IMR-90 (cell line): ENCODE data around the gene MAP3K19. TPM values are rescaled to one million over a fixed set of nuclear protein-coding genes. Genes with fewer than 3 reads are reported as not detected.

Experiments used
- ATAC-seq: fragments of 200-7000 bp; cut with Tn5 transposase; 2 replicates; pipeline ENCODE4 v1.9.1; 2020; ENCODE audit warnings: low read depth, mild to moderate bottlenecking, moderate library complexity
- BruUV-seq: library from RNA; stranded (reverse); fragments of 400-500 nt; replicated peaks from 2 replicates; lab custom pipeline; 2021; lab: Mats Ljungman, UMichigan
- CTCF ChIA-PET: fragments of 300-600 bp; formaldehyde crosslinking; extraction: SDS; loops from one replicate; lab custom pipeline; 2021; ENCODE audit warnings: antibody characterized with exemption; lab: Yijun Ruan, JAX
- POLR2A ChIA-PET: fragments of 300-600 bp; sonication (Branson Sonifier 250); formaldehyde crosslinking; loops from one replicate; lab custom pipeline; 2022; ENCODE audit warnings: antibody characterized with exemption; ENCODE audit not compliant: unreplicated experiment; lab: Charles Lee
- DNase-seq: peaks from one replicate; pipeline ENCODE4 v3.0.0; 2013
- H2AFZ ChIP-seq: replicated peaks from 2 replicates; pipeline ENCODE3; 2013; ENCODE audit warnings: low read length, mild to moderate bottlenecking; ENCODE audit not compliant: poor library complexity
- H2AK5ac ChIP-seq: 2 replicates; pipeline ENCODE4 v1.6.1; 2013; ENCODE audit warnings: low read depth, low read length, inconsistent platforms
- H2AK9ac ChIP-seq: replicated peaks from 2 replicates; pipeline ENCODE3; 2013; ENCODE audit warnings: mild to moderate bottlenecking, low read depth, low read length, moderate library complexity; ENCODE audit not compliant: poor library complexity
- H2BK120ac ChIP-seq: 2 replicates; pipeline ENCODE4 v1.6.1; 2013; ENCODE audit warnings: low read depth, low read length, inconsistent platforms
- H2BK15ac ChIP-seq: 3 replicates; pipeline ENCODE4 v1.6.1; 2013; ENCODE audit warnings: low read depth, low read length, inconsistent platforms
- H2BK20ac ChIP-seq: 2 replicates; pipeline ENCODE4 v1.6.1; 2013; ENCODE audit warnings: low read depth, mild to moderate bottlenecking, inconsistent platforms, low read length, moderate library complexity
- H2BK5ac ChIP-seq: 2 replicates; pipeline ENCODE4 v1.6.1; 2013; ENCODE audit warnings: mild to moderate bottlenecking, low read depth, low read length, inconsistent platforms; ENCODE audit not compliant: poor library complexity, severe bottlenecking
- H3K14ac ChIP-seq: replicated peaks from 2 replicates; pipeline ENCODE4 v1.6.1; 2013; ENCODE audit warnings: low read depth, low read length, inconsistent platforms
- H3K18ac ChIP-seq: 2 replicates; pipeline ENCODE4 v1.6.1; 2013; ENCODE audit warnings: low read depth, low read length, control low read depth
- H3K23ac ChIP-seq: 2 replicates; pipeline ENCODE4 v1.6.1; 2013; ENCODE audit warnings: low read depth, low read length, inconsistent platforms
- H3K27ac ChIP-seq: 2 replicates; pipeline ENCODE4 v1.5.1; 2013; ENCODE audit warnings: mild to moderate bottlenecking, control low read depth, low read length; ENCODE audit not compliant: insufficient read depth
- H3K27me3 ChIP-seq: 2 replicates; pipeline ENCODE4 v1.6.1; 2013; ENCODE audit warnings: low read length; ENCODE audit not compliant: control insufficient read depth, insufficient read depth
- H3K36me3 ChIP-seq: 2 replicates; pipeline ENCODE4 v1.6.1; 2013; ENCODE audit warnings: low read length, mixed read lengths; ENCODE audit not compliant: control insufficient read depth, insufficient read depth
- H3K4ac ChIP-seq: 2 replicates; pipeline ENCODE4 v1.6.1; 2013; ENCODE audit warnings: low read depth, low read length, inconsistent platforms
- H3K4me1 ChIP-seq: 2 replicates; pipeline ENCODE4 v1.6.1; 2013; ENCODE audit warnings: low read length, mixed read lengths; ENCODE audit not compliant: control insufficient read depth, insufficient read depth
- H3K4me2 ChIP-seq: 2 replicates; pipeline ENCODE4 v1.6.1; 2013; ENCODE audit warnings: low read depth, mild to moderate bottlenecking, control low read depth, low read length, moderate library complexity
- H3K4me3 ChIP-seq: 2 replicates; pipeline ENCODE4 v1.5.1; 2013; ENCODE audit warnings: low read depth, mild to moderate bottlenecking, control low read depth, low read length, moderate library complexity; ENCODE audit not compliant: insufficient read depth
- H3K56ac ChIP-seq: 2 replicates; pipeline ENCODE4 v1.6.1; 2013; ENCODE audit warnings: low read length, inconsistent platforms; ENCODE audit not compliant: insufficient read depth; ENCODE audit errors: extremely low read depth
- H3K79me1 ChIP-seq, 2 experiments: 2 replicates each; pipeline ENCODE4 v1.6.1; 2013; ENCODE audit warnings: low read length in 2 of 2, inconsistent platforms in 1 of 2, low read depth in 1 of 2
- H3K9ac ChIP-seq: 2 replicates; pipeline ENCODE4 v1.6.1; 2013; ENCODE audit warnings: low read depth, low read length, control low read depth
- H3K9me1 ChIP-seq: 2 replicates; pipeline ENCODE4 v1.6.1; 2013; ENCODE audit warnings: low read length, inconsistent platforms; ENCODE audit not compliant: insufficient read depth
- H3K9me3 ChIP-seq: 2 replicates; pipeline ENCODE4 v1.6.1; 2013; ENCODE audit warnings: low read length; ENCODE audit not compliant: control insufficient read depth, insufficient read depth
- H4K20me1 ChIP-seq: 2 replicates; pipeline ENCODE4 v1.6.1; 2013; ENCODE audit warnings: low read length, inconsistent platforms; ENCODE audit not compliant: insufficient read depth
- H4K5ac ChIP-seq: 2 replicates; pipeline ENCODE4 v1.6.1; 2013; ENCODE audit warnings: mild to moderate bottlenecking, low read depth, low read length, control low read depth
- H4K8ac ChIP-seq, 2 experiments: 2 replicates each; pipeline ENCODE4 v1.6.1; 2013; ENCODE audit warnings: low read depth in 2 of 2, low read length in 2 of 2, control low read depth in 1 of 2, inconsistent platforms in 1 of 2
- H4K91ac ChIP-seq: 2 replicates; pipeline ENCODE4 v1.6.1; 2013; ENCODE audit warnings: low read depth, low read length, inconsistent platforms; ENCODE audit not compliant: insufficient read depth
- CHD1 ChIP-seq: IDR thresholded peaks from 2 replicates; pipeline ENCODE4 v1.6.1; 2012; ENCODE audit warnings: low read depth, low read length, improper control_type of control experiment
- MAZ ChIP-seq: IDR thresholded peaks from 2 replicates; pipeline ENCODE4 v1.6.1; 2012; ENCODE audit warnings: low read depth, mild to moderate bottlenecking, low read length, improper control_type of control experiment, moderate library complexity, borderline replicate concordance
- MXI1 ChIP-seq: IDR thresholded peaks from 2 replicates; pipeline ENCODE4 v1.6.1; 2012; ENCODE audit warnings: low read depth, mild to moderate bottlenecking, low read length, moderate library complexity, borderline replicate concordance
- NFE2L2 ChIP-seq: fragments of 150-350 bp; IDR thresholded peaks from 2 replicates; pipeline ENCODE4 v1.6.1; 2016; ENCODE audit warnings: low read depth, mild to moderate bottlenecking, low read length
- POLR2A ChIP-seq: IDR thresholded peaks from 2 replicates; pipeline ENCODE4 v1.6.1; 2012; ENCODE audit warnings: mild to moderate bottlenecking, low read depth, low read length
- RCOR1 ChIP-seq: IDR thresholded peaks from 2 replicates; pipeline ENCODE4 v1.6.1; 2012; ENCODE audit warnings: mild to moderate bottlenecking, low read length, improper control_type of control experiment; ENCODE audit not compliant: insufficient replicate concordance
- RFX5 ChIP-seq: IDR thresholded peaks from 2 replicates; pipeline ENCODE4 v1.8.0; 2012; ENCODE audit warnings: low read depth, mild to moderate bottlenecking, low read length, moderate library complexity
- WGBS, 2 experiments: methylation state at CpG; one replicate each; pipeline versions ENCODE4 v1.1.5 to v1.1.7; 2013; ENCODE audit warnings: missing lambda C conversion rate in 2 of 2; ENCODE audit not compliant: insufficient read length in 1 of 2; ENCODE audit errors: extremely low coverage in 2 of 2; 5-methylcytosine and 5-hydroxymethylcytosine counted together
- dilution Hi-C: fragments of 300-500 bp; cut with HindIII; formaldehyde crosslinking; loops from one replicate; pipeline ENCODE4 v1.14.3; 2018; ENCODE audit warnings: low sequenced_read_pairs; ENCODE audit not compliant: unreplicated experiment
- in situ Hi-C: fragments of 300-500 bp; cut with MboI; formaldehyde crosslinking; loops from 3 replicates; pipeline ENCODE4 v1.14.3; 2019; ENCODE audit warnings: low sequenced_read_pairs, inconsistent platforms, mixed read lengths
- intact Hi-C: fragments of 100-400 bp; cut with micrococcal nuclease; formaldehyde crosslinking; loops from 2 replicates; pipeline ENCODE4 v1.10.0; 2022
- polyA plus RNA-seq, 3 experiments: library from polyadenylated mRNA; depleted of rRNA; stranded (reverse); fragments of >200 nt; gene quantifications; 2 replicates each; pipeline ENCODE4 v1.2.3, GENCODE V29; 2012; ENCODE audit warnings: low replicate concordance in 1 of 3
- total RNA-seq: library from RNA; depleted of rRNA; stranded (reverse); fragments of >200 nt; gene quantifications from 2 replicates; pipeline ENCODE4 v1.2.3, GENCODE V29; 2012
- TF ChIP-seq, protein P1 (sequence below): fragments of 150-350 bp; IDR thresholded peaks from 2 replicates; pipeline ENCODE4 v1.6.1; 2017; ENCODE audit warnings: mild to moderate bottlenecking, antibody characterized with exemption, low read length, low read depth

Gene MAP3K19
- total and polyA plus RNA-seq, 2 of the 4 experiments (the other 2 are of a cell fraction): not detected

DNA sequence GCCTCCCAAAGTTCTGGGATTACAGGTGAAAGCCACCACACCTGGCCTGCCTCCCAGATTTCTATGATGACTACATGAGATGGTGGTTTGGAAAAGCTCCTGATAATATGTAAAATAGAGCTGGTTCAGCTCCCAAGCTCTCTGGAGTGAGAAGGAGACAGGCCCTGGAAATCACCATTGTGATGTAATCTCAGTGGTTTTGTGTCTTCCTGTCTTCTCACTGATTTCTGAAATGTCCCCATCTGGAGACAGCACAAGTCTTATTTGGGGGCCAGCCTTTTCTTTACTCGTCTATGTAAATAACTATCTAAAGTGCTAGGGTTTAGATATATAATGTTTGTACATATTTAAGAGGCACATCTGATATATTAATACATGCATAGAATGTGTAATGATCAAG, 64.6 kb downstream of the MAP3K19 start:
- Histone ChIP-seq H3K23ac (no peak overlapping the region), H2BK5ac (no peak overlapping the region), H3K9ac (no peak overlapping the region), H4K91ac (no peak overlapping the region), H3K4me1 (no peaks in the 10 kb centered on the region), H4K20me1 (no peaks in the 10 kb centered on the region), H4K5ac (no peak overlapping the region), H3K4ac (no peak overlapping the region), H3K4me3 (no peak overlapping the region), H3K4me2 (no peak overlapping the region), H3K9me1 (no peaks in the 10 kb centered on the region), H2BK15ac (no peak overlapping the region), H2BK20ac (no peak overlapping the region), H3K56ac (no peak overlapping the region), H2AK5ac (no peak overlapping the region), H3K9me3 (no peaks in the 10 kb centered on the region), H3K79me1 (no peaks in the 10 kb centered on the region), H4K8ac (no peak overlapping the region), H2AFZ (no peak overlapping the region), H3K27me3 (peaks cover 4% of the 10 kb centered on the region), H2AK9ac (no peak overlapping the region), H3K14ac (no peak overlapping the region), H3K18ac (no peak overlapping the region), H3K36me3 (no peaks in the 10 kb centered on the region), H2BK120ac (no peak overlapping the region), H3K27ac (no peak overlapping the region)
- ChIA-PET CTCF (no interaction called here), POLR2A (no interaction called here)
- DNase-seq (no peak), ATAC-seq (no peak)
- TF ChIP-seq NFE2L2 (no peak), CHD1 (no peak), RCOR1 (no peak), RFX5 (no peak), MXI1 (no peak), POLR2A (no peak), MAZ (no peak)
- TF ChIP-seq, protein P1, sequence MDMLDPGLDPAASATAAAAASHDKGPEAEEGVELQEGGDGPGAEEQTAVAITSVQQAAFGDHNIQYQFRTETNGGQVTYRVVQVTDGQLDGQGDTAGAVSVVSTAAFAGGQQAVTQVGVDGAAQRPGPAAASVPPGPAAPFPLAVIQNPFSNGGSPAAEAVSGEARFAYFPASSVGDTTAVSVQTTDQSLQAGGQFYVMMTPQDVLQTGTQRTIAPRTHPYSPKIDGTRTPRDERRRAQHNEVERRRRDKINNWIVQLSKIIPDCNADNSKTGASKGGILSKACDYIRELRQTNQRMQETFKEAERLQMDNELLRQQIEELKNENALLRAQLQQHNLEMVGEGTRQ: no peak
- dilution Hi-C loops (no loop called here), in situ Hi-C loops (loop anchor here (25.0 kb wide), 1 partner anchor 1405 kb away; no protein-coding TSS in a partner anchor), intact Hi-C loops (loop anchor here (10.0 kb wide), 1 partner anchor 922 kb away; no protein-coding TSS in a partner anchor)
- no CpG with 5 or more reads among the region's 1 CpG for WGBS, 2 experiments
- BruUV-seq: no TSS peak
